ENCODE data around the gene PTRH2.

The PTRH2 gene

GRCh38 chr17:59752922-59753321 lies 45.7 kb upstream of the PTRH2 start:
- no peak for TF ChIP-seq POLR2AphosphoS5 (IDR thresholded peaks at IDR 0.05; ENCODE audit: low read depth, low read length)
- TF ChIP-seq REST (IDR thresholded peaks at IDR 0.05; ENCODE audit: insufficient read depth in 1 of 2, low read depth in 2 of 2, low read length in 2 of 2), result no peak
- no peak for TF ChIP-seq SIN3A (IDR thresholded peaks at IDR 0.05; ENCODE audit: borderline replicate concordance, insufficient read depth, low read length)
- TF ChIP-seq TAF1 (IDR thresholded peaks at IDR 0.05; ENCODE audit: borderline replicate concordance, insufficient read depth, low read length), result no peak
- no peak for TF ChIP-seq FOXP2 (optimal IDR thresholded peaks at IDR 0.05; ENCODE audit: borderline replicate concordance, extremely low read depth, extremely low read length, insufficient read depth)

- no peak for TF ChIP-seq POLR2AphosphoS5 (IDR thresholded peaks at IDR 0.05; ENCODE audit: low read depth, low read length)
- no peak for TF ChIP-seq TAF1 (IDR thresholded peaks at IDR 0.05; ENCODE audit: borderline replicate concordance, insufficient read depth, low read length)
- TF ChIP-seq REST (IDR thresholded peaks at IDR 0.05; ENCODE audit: insufficient read depth in 1 of 2, low read depth in 2 of 2, low read length in 2 of 2), result no peak
Measured at GRCh38 chr17:59752446-59752845, 45.2 kb upstream of the PTRH2 start.

- TF ChIP-seq POLR2AphosphoS5 (IDR thresholded peaks at IDR 0.05; ENCODE audit: low read depth, low read length), result no peak
- TF ChIP-seq FOXP2 (optimal IDR thresholded peaks at IDR 0.05; ENCODE audit: borderline replicate concordance, extremely low read depth, extremely low read length, insufficient read depth), result no peak
- no peak for TF ChIP-seq SIN3A (IDR thresholded peaks at IDR 0.05; ENCODE audit: borderline replicate concordance, insufficient read depth, low read length)
- TF ChIP-seq REST (IDR thresholded peaks at IDR 0.05; ENCODE audit: insufficient read depth in 1 of 2, low read depth in 2 of 2, low read length in 2 of 2), result no peak
- no peak for TF ChIP-seq TAF1 (IDR thresholded peaks at IDR 0.05; ENCODE audit: borderline replicate concordance, insufficient read depth, low read length)
Measured at GRCh38 chr17:59751955-59752413, 44.8 kb upstream of the PTRH2 start.

- TF ChIP-seq FOXP2 (optimal IDR thresholded peaks at IDR 0.05; ENCODE audit: borderline replicate concordance, extremely low read depth, extremely low read length, insufficient read depth) (no peak), REST (IDR thresholded peaks at IDR 0.05; ENCODE audit: insufficient read depth in 1 of 2, low read depth in 2 of 2, low read length in 2 of 2) (no peak), SIN3A (IDR thresholded peaks at IDR 0.05; ENCODE audit: borderline replicate concordance, insufficient read depth, low read length) (no peak), TAF1 (IDR thresholded peaks at IDR 0.05; ENCODE audit: borderline replicate concordance, insufficient read depth, low read length) (no peak), POLR2AphosphoS5 (IDR thresholded peaks at IDR 0.05; ENCODE audit: low read depth, low read length) (no peak)
Measured at GRCh38 chr17:59748591-59748990, 41.4 kb upstream of the PTRH2 start.

GRCh38 chr17:59746849-59747445 lies 39.7 kb upstream of the PTRH2 start:
- TF ChIP-seq FOXP2 (optimal IDR thresholded peaks at IDR 0.05; ENCODE audit: borderline replicate concordance, extremely low read depth, extremely low read length, insufficient read depth), result no peak
- no peak for TF ChIP-seq SIN3A (IDR thresholded peaks at IDR 0.05; ENCODE audit: borderline replicate concordance, insufficient read depth, low read length)
- no peak for TF ChIP-seq REST (IDR thresholded peaks at IDR 0.05; ENCODE audit: insufficient read depth in 1 of 2, low read depth in 2 of 2, low read length in 2 of 2)
- no peak for TF ChIP-seq TAF1 (IDR thresholded peaks at IDR 0.05; ENCODE audit: borderline replicate concordance, insufficient read depth, low read length)
- TF ChIP-seq POLR2AphosphoS5 (IDR thresholded peaks at IDR 0.05; ENCODE audit: low read depth, low read length), result no peak

Measured in PFSK-1 (cell line).